LNCaP clone FGC (cell line): ENCODE data around the gene HSD3B7.

Source experiments
- DNase-seq: peaks from one replicate; pipeline ENCODE4 v3.0.0-alpha.2; 2011; ENCODE audit warnings: low read depth
- H3K4me3 ChIP-seq: 2 replicates; pipeline ENCODE4 v1.5.1; 2011; ENCODE audit warnings: mild to moderate bottlenecking, low read depth, low read length, control low read depth
- TF ChIP-seq, protein P1 (sequence below): IDR thresholded peaks from 2 replicates; pipeline ENCODE4 v1.5.1; 2012; ENCODE audit warnings: mild to moderate bottlenecking; ENCODE audit not compliant: control insufficient read depth, insufficient read depth; ENCODE audit errors: extremely low read depth

HSD3B7 gene

DNA sequence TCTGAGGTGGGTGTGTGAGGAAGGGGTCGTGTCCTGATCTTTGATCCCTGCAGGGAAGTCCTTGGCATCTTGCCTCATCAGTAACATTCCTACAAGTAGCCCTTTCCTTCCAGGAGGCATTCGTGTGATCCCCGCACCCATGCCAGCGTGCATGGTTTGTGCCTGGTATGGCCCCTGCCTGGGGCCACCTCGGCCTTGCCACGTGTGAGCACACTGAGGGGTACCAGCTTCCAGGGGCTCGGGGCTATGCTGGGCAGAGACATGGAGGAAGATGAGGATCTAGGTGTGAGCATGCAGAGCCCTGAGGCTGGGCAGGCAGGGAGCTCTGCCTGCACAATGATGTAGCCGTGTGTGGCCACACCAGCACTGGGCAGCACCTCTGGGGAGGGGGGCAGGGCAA is 6.0 kb downstream of the HSD3B7 start:
- TF ChIP-seq, protein P1, sequence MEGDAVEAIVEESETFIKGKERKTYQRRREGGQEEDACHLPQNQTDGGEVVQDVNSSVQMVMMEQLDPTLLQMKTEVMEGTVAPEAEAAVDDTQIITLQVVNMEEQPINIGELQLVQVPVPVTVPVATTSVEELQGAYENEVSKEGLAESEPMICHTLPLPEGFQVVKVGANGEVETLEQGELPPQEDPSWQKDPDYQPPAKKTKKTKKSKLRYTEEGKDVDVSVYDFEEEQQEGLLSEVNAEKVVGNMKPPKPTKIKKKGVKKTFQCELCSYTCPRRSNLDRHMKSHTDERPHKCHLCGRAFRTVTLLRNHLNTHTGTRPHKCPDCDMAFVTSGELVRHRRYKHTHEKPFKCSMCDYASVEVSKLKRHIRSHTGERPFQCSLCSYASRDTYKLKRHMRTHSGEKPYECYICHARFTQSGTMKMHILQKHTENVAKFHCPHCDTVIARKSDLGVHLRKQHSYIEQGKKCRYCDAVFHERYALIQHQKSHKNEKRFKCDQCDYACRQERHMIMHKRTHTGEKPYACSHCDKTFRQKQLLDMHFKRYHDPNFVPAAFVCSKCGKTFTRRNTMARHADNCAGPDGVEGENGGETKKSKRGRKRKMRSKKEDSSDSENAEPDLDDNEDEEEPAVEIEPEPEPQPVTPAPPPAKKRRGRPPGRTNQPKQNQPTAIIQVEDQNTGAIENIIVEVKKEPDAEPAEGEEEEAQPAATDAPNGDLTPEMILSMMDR, result no peak
- H3K4me3 ChIP-seq, result no peak overlapping the region
- no peak for DNase-seq

DNA sequence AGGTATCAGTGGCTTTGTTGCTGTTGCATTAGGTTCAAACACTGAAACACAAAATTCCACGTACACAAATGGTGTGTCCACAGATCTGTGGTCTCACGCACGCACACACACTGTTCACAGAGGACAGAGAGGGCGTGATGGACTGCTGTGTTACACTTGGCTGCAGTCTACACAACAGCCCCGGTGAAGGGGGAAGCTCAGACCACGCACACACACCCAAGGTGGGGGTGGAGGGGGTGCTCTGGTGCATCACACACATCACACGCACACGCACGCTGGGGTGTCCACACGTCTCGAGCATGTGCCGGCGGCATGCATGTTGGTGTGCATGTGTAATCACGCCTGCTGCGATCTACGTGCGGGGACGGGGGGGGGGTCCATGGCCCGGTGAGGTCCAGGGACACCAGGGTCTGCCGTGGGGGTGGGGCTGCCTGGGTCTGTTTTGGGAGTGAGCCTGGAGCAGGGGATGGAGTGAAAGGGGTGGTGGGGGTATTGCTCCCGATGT is 7.3 kb downstream of the HSD3B7 start:
- no peak overlapping the region for H3K4me3 ChIP-seq
- TF ChIP-seq, protein P1, result no peak
- no peak for DNase-seq

DNA sequence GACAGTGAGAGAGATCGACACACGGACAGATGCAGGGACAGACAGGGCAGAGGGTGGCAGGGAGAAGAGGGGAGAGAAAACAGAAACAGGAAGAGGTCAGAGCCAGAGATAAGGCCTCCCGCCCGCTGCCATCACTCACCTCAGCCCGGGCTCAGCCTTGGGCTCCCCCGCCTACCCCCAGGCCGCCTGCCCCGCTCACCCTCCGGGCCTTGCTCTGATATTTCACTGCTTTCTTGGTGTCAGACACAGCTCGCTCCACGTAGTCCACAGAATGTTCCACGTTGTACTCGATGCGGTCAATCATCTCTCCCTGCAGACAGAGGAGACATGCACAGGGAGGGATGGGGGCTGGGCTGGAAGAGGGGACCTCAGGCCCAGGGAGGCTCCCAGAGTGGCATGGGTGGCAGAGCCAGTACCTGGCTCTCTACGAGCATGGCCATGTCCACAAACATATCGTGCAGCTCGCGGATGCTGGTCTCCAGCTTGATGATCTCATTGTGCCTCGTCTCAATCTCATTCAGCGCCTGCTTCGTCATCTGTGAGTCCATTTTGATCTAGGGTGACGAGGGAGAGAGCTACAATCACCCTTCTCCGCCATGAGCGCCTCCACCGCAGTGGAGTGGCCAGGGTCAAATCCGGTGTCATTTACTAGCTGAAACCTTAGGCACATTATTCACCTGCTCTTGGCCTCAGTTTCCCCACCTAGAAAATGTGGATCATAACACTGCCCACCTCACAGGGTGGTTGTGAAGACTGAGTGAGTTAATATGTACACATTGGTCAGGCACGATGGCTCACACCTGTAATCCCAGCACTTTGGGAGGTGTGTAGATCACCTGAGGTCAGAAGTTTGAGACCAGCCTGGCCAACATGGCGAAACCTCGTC is 8.2 kb downstream of the HSD3B7 start:
- TF ChIP-seq, protein P1, result no peak
- DNase-seq, result no peak
- H3K4me3 ChIP-seq, result no peak overlapping the region

DNA sequence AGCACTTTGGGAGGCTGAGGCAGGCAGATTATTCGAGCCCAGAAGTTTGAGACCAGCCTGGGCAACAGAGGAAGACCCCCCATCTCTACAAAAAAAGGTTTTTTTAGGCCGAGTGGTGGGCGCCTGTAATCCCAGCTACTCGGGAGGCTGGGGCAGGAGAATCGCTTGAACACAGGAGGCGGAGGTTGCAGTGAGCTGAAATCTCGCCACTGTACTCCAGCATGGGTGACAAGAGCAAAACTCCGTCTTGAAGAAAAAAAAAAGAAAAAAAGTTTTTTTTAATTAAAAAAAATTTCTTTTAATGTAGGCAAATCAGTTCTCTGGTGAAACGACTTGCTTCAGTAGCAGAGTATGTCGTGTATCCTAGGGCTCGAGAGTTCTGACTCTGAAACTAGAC is 10.9 kb downstream of the HSD3B7 start:
- no peak overlapping the region for H3K4me3 ChIP-seq
- no peak for DNase-seq
- TF ChIP-seq, protein P1, result no peak

DNA sequence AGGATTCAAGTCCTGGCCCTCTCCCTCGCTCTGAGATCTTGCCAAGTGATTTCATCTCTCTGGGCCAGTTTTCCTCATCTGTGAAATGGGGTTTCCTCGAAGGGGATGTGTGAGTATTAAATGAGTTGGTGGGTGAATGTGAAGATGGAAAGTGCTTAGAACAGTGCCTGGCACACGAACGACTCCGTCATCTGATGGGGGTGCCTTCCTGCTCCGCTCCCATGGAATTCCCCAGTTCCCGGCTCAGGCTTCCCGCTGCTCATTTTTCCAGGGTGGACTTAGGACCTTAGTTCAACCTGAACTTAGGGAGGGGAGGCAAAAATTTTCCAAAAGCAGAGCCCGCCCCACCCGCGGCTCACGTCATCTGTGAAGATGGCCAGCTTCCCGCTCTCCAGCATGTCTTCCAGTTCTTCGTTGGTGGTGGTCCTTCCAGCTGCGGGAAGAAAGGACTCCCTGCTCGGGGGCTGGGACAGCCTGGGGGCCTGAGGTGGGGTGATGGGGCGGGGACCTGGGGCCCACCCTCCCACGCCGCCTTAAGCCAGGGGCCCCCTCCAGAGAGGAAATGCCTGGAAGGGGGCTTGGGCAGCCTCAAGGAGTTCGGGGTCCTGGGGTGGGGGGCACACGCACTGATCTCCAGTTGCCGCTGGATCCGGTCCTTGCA is 11.4 kb downstream of the HSD3B7 start:
- TF ChIP-seq, protein P1, result no peak
- H3K4me3 ChIP-seq, result peak overlapping the region; percentile 47
- no peak for DNase-seq

DNA sequence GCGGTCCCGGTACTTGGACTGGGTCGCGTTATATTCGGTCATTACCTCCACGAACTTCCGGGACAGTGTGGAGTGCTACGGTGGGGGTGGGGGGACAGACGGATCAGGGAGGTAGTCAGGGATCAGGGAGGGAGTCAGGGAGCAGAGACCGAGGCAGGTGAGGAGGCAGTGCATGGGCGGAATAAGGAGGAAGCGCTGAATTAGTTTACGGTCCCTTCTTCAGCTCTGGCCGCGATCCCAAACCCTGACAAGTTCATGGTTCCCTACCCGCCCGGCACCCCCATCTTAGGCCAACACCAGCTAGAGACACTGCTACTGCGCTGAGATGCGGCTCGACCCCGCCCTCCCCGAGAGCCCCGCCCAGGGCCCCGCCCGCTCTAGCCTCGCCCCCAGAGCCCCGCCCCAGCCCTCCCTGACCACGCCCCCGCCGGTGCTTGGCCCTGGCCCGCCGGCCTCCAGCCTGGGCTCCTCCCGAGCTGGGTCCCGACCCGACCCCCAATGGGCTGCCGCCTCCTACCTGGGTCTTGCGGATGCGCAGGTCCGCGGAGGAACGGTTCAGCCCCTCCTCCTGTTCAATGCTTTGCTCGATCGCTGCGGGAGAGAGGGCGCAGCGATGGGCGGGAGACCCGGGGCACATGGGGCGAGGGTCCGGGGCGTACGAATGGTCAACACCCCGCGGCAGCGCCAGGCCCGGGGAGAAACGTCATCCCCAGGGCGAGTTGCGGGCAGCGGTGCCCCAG is 12.1 kb downstream of the HSD3B7 start:
- TF ChIP-seq, protein P1, result no peak
- DNase-seq, result no peak
- peak overlapping the region; percentile 47 for H3K4me3 ChIP-seq
